ENCODE measurements around the gene SOHLH1.

The SOHLH1 gene

DNA sequence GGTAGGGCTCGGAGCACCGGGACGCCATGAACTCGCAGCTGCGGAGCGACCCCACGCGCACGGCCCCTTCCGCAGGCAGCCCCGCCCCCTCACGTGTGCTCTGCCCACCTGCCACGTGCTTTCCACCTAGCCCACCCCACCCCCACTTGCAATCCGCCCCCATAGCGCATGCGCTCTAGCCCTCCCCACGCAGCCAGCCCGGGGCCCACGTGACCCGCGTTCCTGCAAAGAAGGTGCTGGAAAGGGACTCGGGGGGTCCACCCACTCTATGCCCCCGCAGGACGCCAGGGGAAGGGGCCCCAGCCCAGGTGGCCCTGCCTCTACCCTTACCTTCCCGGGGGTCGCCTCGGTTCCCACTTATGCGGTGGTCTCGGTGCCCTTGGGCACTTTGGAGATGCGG, at the start of gene SOHLH1:
Gene SOHLH1 (minus strand): TSS at position 42 of the 400 bp plus-strand sequence. CDS start 14 bp downstream, at position 28.
- no peak for DNase-seq

DNA sequence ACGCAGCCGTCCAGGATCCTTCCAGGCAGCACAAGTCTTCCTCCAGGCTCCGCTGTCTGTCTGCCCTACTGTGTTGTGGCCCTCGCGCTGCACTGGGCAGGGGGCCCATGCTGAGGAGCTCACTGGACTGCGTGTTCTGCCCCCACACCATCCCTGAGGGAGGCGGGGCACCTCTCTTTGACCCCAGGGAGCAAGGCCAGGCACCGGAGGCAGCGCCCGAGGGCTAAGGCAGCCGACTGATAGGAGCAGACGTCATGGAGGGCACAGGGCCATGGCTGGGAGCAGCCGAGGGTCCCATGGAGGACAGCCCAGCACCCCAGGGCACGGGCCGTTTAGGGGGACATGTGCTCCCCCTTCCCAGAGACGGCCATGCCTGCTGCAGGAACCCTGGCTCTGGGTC, 49.4 kb upstream of the SOHLH1 start:
- DNase-seq, result no peak

- DNase-seq, result no peak
Measured at GRCh38 chr9:135747311-135747710, 48.0 kb upstream of the SOHLH1 start.

DNA sequence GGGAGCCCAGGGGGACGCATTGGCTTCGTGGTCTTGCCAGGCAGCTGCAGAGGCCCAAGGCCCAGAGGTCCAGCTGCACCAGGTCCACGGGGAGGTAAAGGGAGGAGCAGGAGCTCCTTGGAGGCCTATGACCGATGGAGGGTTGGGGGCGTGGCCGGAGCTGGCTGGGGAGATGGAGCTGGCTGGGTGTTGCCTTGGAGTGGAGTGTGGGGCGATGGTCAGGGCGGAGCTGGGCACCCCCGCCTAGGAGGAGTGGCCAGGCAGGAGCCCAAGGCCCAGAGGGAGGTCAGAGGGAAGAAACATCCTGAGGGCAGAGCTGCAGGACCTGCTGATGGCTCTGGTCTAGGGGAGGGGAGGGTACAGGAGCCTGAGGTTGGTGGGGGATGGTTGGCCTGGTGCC, 47.3 kb upstream of the SOHLH1 start:
- DNase-seq, result no peak

DNA sequence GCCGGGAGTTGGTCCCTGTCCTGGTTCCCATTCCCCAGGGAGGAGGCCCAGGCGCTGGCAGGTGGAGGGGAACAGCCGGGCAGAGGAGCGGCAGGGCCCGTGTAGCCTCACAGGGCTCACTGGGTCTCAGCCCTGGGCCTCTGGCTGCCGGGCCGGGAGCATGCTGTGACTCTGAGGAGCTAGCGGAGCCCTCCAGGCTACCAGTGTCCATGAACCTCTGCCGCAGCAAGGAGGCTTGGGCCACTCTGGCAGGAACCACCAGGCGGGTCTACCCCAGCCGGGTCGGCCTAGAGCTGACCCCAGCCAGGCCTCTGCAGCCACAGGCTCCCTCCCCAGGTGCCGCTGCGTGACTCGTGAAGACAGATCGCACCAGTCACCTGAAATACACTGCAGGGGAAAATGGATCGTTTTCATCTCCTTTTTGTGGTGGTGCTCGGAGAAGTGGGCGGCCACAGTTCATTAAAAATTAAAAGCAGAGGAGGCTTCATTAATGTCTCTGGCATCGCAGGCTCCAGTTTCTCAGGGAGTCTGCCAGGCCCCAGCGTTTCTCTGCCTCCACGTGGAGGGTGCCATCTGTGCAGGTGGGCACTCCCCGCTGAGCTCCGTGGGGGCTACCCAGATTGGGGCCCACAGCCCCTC, 46.5 kb upstream of the SOHLH1 start:
- no peak for DNase-seq

DNA sequence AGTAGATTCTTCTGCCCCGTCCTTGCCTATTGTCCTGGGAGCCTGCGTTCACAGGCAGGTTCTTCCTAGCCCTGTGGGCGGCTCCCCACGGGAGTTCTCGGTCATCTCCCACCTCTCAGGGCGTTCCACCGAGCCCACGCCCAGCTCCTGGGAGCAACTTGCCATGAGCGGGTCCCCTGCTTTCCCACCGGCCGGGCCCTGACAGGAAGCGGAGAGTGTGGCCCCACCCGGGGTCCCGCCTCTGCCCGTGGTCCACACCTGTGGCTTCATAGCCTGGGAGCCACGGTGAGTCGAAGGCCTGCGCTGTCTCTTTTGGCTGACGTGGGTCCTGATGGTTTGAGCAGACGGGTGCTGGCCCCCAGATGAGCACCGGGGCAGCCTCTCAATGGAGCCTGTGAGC, 45.9 kb upstream of the SOHLH1 start:
- DNase-seq, result no peak

DNA sequence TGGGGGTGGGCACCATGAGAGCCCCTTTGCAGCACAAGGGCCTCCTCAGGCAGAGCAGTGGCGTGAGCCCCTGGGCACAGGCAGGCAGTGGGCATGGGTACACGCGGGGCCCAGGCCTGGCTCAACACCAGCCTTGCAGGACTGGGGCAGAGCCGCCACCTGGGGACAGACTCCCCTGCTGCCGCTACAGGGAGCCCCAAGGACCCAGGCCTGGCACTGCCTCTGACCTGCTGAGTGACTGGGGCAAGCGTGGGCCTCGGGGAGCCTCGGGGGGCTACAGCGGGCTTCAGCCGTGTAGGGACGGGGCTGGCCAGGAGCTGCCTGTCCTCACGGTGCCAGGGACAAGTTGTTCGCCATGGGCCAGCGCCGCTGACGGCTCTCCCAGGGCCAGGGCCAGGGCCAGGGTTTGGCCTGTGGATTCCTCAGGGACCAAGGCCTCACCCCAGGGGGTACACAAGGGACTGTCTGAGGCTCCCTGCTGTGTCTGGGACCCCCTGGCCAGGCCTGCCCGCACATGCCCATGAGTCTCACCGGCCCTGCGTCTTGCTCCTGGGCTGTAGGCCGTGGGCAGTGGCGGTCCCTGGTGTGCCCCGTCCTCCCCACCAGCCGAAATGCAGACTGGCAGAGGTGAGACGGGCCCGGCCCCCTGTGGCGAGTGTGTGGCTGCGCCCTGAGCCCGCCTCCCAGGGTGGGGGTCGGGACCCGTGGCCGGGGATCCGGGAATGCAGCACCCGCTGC, 45.2 kb upstream of the SOHLH1 start:
- DNase-seq, result no peak

- no peak for DNase-seq
Measured at GRCh38 chr9:135743546-135744332, 44.5 kb upstream of the SOHLH1 start.

- DNase-seq, result no peak
Measured at GRCh38 chr9:135743021-135743420, 43.7 kb upstream of the SOHLH1 start.

DNA sequence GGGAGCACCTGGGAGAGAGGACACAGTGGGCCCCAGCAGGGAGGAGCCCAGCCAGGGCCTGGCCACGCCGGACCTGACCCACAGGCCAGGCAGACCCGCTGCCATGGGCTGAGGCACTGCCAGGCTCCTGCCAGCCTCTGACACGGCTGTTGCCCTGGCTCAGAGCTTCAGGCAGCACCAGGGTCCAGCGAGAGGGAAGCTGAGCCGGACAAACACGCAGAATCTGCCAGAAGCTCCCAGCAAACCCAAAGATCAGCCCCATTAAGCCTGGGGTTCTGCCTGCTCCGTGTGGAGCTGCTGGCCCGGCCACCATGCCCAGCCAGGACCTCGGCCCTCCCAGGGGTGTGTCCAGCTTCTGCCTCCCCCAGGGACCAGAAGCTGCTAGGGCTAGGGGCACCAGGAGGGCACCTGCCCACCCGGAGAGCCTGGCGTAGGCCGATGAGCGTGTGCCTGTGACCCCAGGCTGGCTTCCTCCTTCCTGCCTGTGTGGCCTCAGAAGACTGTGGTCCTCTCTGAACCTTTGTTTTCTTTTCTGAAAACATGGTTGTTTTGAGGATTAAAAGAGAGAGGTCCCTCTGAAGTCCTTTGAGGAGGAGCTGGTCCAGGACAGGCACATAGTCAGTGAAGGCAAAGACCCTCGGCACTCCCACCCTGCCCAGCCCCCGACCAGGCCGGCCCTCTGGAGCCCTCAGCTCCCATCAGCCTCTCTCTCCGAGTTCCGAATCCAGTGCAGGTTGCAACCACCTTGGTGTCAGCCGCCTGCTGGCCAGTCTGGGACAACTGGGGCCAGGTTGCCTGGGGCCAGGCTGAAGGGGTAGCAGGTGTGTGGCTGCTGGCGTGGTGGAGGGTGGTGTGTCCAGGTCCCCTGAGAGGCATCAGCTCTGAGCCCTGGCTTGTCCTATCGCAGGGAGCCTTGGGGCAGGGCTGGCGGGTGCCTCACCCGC, 42.3 kb upstream of the SOHLH1 start:
- no peak for DNase-seq

- no peak for DNase-seq
Measured at GRCh38 chr9:135739271-135740220, 40.3 kb upstream of the SOHLH1 start.

DNA sequence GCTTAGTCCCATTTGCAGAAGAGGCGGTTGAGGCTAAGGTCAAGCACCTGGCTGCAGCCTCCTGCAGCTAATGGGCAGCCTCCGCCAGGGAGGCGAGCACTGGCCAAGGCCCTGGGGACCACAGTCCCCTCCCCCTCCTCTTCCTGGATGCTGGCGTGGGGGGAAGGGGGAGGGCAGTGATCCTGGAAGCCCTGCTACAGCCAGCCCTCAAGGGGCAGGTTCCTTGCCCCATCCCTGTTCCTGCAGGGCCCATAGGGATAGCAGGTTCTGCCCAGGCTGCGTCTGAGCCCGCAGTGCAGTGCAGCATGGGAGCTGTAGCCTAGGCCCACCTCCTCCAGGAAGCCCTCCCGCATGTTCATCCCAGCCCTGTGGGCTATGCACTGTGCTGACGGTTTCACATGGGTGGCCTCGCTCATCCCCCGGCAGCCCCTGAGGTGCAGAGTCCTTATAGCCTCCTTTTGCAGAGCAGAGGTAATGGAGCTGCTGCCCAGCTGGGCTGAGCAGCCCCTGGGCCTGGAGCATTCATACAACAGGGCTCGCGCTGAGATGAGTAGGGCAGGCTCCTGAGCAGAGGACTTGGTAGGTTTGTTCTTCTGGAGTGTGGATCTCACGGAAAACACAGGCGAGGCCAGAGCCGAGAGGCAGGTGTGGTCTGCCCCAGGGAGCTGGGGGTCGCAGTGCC, 38.7 kb upstream of the SOHLH1 start:
- no peak for DNase-seq

DNA sequence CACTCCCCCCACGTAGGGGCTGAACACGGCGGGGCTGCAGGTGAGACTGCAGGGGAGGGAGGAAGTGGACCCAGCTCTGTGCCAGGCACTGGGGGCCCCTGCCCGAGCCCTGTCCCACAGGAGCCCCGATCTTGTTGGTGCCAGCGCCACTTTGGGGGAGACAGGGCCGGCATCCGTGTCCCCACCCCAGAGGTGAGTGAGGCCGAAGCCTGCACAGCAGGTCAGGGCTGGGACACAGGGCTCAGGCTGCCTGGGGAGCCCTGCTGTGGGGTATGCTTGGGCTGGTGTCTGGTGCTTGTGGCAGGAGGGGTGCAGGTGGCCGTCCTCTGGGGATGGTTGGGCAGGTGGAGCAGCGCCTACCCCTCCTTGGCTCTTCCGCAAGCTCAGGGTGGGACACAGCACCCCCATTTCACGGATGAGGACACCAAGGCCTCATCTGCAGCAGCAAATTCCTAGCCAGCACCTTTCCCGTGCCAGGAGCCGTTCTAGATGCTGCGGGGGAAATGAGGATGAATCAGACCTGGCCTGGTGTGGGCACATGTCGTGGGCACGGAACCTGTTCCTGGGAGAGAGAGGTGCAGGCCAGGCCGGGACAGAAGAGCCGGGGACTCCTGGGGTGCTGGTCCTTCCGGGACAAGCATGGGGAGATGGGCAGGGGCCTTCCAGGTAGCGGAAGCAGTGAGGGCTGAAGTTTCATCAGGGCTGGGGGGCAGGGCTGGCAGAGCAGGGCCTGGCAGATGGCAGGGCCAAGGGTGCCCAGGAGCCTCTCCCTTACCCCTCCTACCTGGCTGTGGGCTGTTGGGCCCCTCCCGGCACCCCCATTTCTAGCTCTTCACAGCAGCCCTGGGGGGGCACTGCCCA, 37.9 kb upstream of the SOHLH1 start:
- DNase-seq, result no peak

DNA sequence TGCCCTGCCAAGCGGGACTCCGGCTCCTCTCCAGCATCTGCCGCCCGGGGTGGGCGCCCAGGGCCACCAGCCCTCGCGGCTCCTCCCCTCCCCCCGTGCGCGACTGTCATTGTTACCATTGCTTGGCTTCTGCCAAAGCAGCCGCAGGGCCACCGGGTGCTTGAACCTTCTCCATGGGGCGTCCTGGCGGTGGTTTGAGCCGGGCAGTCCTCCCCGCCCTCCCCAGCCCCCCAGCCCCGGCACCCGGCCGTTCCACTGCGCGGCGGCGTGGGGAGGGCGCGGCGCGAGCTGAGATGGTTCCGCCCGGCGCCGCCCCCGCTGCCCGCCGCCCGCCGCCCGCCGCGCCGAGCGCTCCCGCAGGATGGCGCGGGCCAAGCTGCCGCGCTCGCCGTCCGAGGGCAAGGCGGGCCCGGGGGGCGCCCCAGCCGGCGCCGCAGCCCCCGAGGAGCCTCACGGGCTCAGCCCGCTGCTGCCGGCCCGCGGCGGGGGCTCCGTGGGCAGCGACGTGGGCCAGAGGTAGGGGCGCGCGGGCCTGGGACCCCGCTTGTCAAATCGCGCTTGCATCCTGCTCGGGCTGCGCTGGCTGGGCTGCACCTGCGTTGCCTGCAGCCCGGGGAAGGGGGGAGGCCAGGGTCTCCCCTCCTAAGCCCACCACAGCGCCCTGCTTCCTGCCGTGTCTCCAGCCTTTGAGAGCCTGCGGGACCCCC, 37.1 kb upstream of the SOHLH1 start:
- no peak for DNase-seq

GRCh38 chr9:135734616-135735144, 35.4 kb upstream of the SOHLH1 start:
- no peak for DNase-seq

DNA sequence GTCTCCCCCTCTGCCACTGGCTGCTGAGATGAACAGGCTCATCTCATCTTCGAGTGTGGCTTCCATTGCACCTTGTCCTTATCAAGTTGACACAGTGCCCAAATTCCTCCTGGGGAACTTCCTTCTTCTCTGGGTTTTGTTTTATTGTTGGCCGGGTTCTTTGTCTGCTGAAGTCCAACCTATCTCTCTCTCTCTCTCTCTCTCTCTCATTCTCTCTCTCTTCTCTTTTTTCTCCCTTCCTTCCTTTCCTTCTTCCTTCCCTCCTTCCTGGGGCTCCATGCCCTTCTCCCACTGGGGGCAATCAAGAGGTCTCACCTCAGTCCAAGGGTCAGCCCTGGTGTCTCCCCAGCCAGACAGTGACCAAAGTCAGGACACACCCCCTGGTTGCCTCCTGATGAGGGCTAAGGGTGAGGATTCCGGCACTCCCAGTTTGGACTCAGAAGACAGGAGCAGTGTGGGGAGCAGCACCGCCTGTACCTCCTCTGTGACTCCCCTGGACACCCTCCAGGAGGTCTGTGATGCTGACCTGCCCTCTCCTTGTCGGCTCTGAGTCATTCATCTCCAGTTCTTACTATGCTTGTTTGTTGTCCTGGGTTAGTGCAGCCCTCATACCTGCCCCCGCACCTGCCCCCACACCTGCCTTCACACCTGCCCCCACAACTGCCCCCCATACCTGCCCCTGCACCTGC, 33.4 kb upstream of the SOHLH1 start:
- DNase-seq, result no peak

DNA sequence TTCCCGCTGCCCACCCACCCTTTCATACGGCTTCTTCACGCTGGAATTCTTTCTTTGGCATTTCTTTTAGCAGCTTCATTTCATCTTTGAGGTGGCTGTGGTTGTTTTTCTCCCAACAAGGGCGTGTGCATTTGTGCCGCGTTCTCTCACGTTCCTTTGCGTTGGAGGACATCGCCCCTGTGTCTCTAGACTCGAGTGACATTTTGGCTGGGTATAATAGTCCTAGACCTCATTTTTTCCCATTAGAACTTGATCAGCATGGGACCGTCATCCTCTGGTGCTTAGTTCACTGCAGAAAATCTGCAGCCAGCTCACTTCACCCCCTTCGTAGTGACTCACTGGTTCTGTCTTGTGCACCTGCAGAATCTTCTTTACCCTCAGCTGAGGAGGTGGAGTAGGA, 32.2 kb upstream of the SOHLH1 start:
- DNase-seq, result no peak

- DNase-seq, result no peak
Measured at GRCh38 chr9:135729480-135729879, 30.2 kb upstream of the SOHLH1 start.

Measured in stimulated activated naive CD4-positive, alpha-beta T cell treated with Interleukin-2 at 50 U/mL for 16 hours (primary cell).